Sigmoid colon (tissue), 7 donors: ENCODE results near the gene CYBB. TPM values are rescaled to one million over a fixed set of nuclear protein-coding genes. Genes with fewer than 3 reads are reported as not detected.
"Not testable (repeated sequence)": the region's sequence is repeated elsewhere in the genome, so short reads cannot be mapped to it uniquely, and the experiment has no call there.

Source experiments
- DNase-seq: peaks from one replicate; pipeline ENCODE4 v3.0.0-alpha.2; 2019
- H3K27ac ChIP-seq, 4 donors: fragments of 200-600 bp; sonication (generic); one replicate each; pipeline ENCODE4 v1.5.1; 2016 to 2019; ENCODE audit warnings: mild to moderate bottlenecking in 1 of 4
- H3K27me3 ChIP-seq, 3 donors: fragments of 200-600 bp; sonication (generic); one replicate each; pipeline ENCODE4 v1.5.1; 2019; ENCODE audit warnings: mild to moderate bottlenecking in 1 of 3
- H3K36me3 ChIP-seq, 4 donors: fragments of 200-600 bp; sonication (generic); one replicate each; pipeline ENCODE4 v1.5.1; 2016 to 2019
- H3K4me1 ChIP-seq, 4 donors: fragments of 200-600 bp; sonication (generic); one replicate each; pipeline ENCODE4 v1.5.1; 2017 to 2019
- H3K4me3 ChIP-seq, 4 donors: fragments of 200-600 bp; sonication (generic); one replicate each; pipeline ENCODE4 v1.5.1; 2017 to 2019; ENCODE audit warnings: mild to moderate bottlenecking in 2 of 4, moderate library complexity in 1 of 4
- H3K9me3 ChIP-seq, 4 donors: fragments of 200-600 bp in 3 of 4; sonication (generic) in 3 of 4; one replicate each; pipeline versions ENCODE4 v1.5.1 to v1.6.1; 2013 to 2019
- CTCF ChIP-seq, 4 experiments: fragments of 450-650 bp in 3 of 4; fragments of 200-600 bp in 1 of 4; IDR thresholded peaks; one replicate each; pipeline ENCODE4 v1.5.1; 2016 to 2019; ENCODE audit warnings: antibody characterized with exemption in 4 of 4, mild to moderate bottlenecking in 3 of 4, moderate library complexity in 2 of 4
- EP300 ChIP-seq, 4 donors: sonication (generic); formaldehyde crosslinking; IDR thresholded peaks; one replicate each; pipeline ENCODE4 v1.6.1; 2017; ENCODE audit warnings: antibody characterized with exemption in 4 of 4
- POLR2A ChIP-seq, 2 donors: fragments of 450-650 bp; IDR thresholded peaks; one replicate each; pipeline ENCODE4 v1.6.1; 2016; ENCODE audit warnings: antibody characterized with exemption in 2 of 2, mild to moderate bottlenecking in 2 of 2, moderate library complexity in 2 of 2
- POLR2AphosphoS5 ChIP-seq, 4 donors: sonication (generic); formaldehyde crosslinking; IDR thresholded peaks; one replicate each; pipeline ENCODE4 v1.6.1; 2017; ENCODE audit warnings: antibody characterized with exemption in 4 of 4
- WGBS, 2 donors: extraction: QIAGEN DNeasy Blood & Tissue Kit; methylation state at CpG; one replicate each; pipeline ENCODE4 v1.1.7; 2013; 5-methylcytosine and 5-hydroxymethylcytosine counted together
- intact Hi-C: fragments of 100-400 bp; cut with DNase I; formaldehyde crosslinking; loops from one replicate; pipeline ENCODE4 v1.15.1; 2023
- polyA plus RNA-seq, 3 donors: library from polyadenylated mRNA; stranded (reverse); fragments of 200-250 nt; gene quantifications; one replicate each; pipeline ENCODE4 v1.2.3, GENCODE V29; 2013
- total RNA-seq, 4 donors: library from RNA; depleted of rRNA; stranded (reverse); fragments of >200 nt; gene quantifications; one replicate each; pipeline ENCODE4 v1.1.0, GENCODE V29; 2016
- donor health status: healthy with polysubstance abuse.
- donor health status: Bipolar disorder and iron deficiency.
- donor health status: healthy.

The CYBB gene
- total and polyA plus RNA-seq, 7 donors: 6.0 to 28.5 (median 23.0) TPM

GRCh38 chrX:37765507-37765906 is 14.4 kb upstream of the CYBB start:
- DNase-seq: no peak
- no peaks in the 10 kb centered on the region for H3K9me3 ChIP-seq
- H3K36me3 ChIP-seq: no peaks in the 10 kb centered on the region
- intact Hi-C loops: no loop called here
- H3K27me3 ChIP-seq: no peaks in the 10 kb centered on the region
- H3K4me1 ChIP-seq: no peaks in the 10 kb centered on the region
- no peak overlapping the region for H3K4me3 ChIP-seq
- no peak for TF ChIP-seq POLR2A (IDR thresholded peaks at IDR 0.05)
- TF ChIP-seq POLR2AphosphoS5 (IDR thresholded peaks at IDR 0.05): no peak
- TF ChIP-seq EP300 (IDR thresholded peaks at IDR 0.05): no peak
- no peak for TF ChIP-seq CTCF (IDR thresholded peaks at IDR 0.05)
- no peak overlapping the region for H3K27ac ChIP-seq

- no peak for TF ChIP-seq POLR2AphosphoS5 (IDR thresholded peaks at IDR 0.05)
- TF ChIP-seq EP300 (IDR thresholded peaks at IDR 0.05): no peak
- no peak for TF ChIP-seq POLR2A (IDR thresholded peaks at IDR 0.05)
- TF ChIP-seq CTCF (IDR thresholded peaks at IDR 0.05): no peak
- intact Hi-C loops: no loop called here
- H3K4me3 ChIP-seq: no peak overlapping the region
- 46 to 79% methylated on average over 1 of the region's 1 CpG for WGBS, 2 donors
- no peaks in the 10 kb centered on the region for H3K9me3 ChIP-seq
- H3K36me3 ChIP-seq: no peaks in the 10 kb centered on the region
- DNase-seq: no peak
- no peaks in the 10 kb centered on the region for H3K27me3 ChIP-seq
- H3K27ac ChIP-seq: no peak overlapping the region
- H3K4me1 ChIP-seq: no peaks in the 10 kb centered on the region
These were observed 12.4 kb upstream of the CYBB start for GRCh38 chrX:37767430-37767829.

- 95 to 97% methylated on average over 9 of the region's 9 CpGs for WGBS, 2 donors
These were observed 11.0 kb upstream of the CYBB start for GRCh38 chrX:37768866-37769265.

GRCh38 chrX:37776283-37776986 is 3.4 kb upstream of the CYBB start:
- intact Hi-C loops: no loop called here
- Histone ChIP-seq H3K4me1 (no peaks in the 10 kb centered on the region), H3K36me3 (no peaks in the 10 kb centered on the region), H3K4me3 (no peak overlapping the region), H3K27ac (no peak overlapping the region), H3K27me3 (no peaks in the 10 kb centered on the region), H3K9me3 (no peaks in the 10 kb centered on the region)
- TF ChIP-seq EP300 (IDR thresholded peaks at IDR 0.05) (no peak), POLR2AphosphoS5 (IDR thresholded peaks at IDR 0.05) (no peak), POLR2A (IDR thresholded peaks at IDR 0.05) (no peak), CTCF (IDR thresholded peaks at IDR 0.05) (no peak)
- no peak for DNase-seq

More at GRCh38 chrX:37768866-37769265, 11.0 kb upstream of the CYBB start:
- intact Hi-C loops, DNase-seq, H3K4me3 ChIP-seq, H3K27ac ChIP-seq, H3K36me3 ChIP-seq, H3K4me1 ChIP-seq, H3K27me3 ChIP-seq, H3K9me3 ChIP-seq: not testable (repeated sequence)

- Histone ChIP-seq H3K27me3 (no peaks in the 10 kb centered on the region), H3K4me1 (no peaks in the 10 kb centered on the region), H3K9me3 (no peaks in the 10 kb centered on the region), H3K36me3 (no peaks in the 10 kb centered on the region), H3K27ac (no peak overlapping the region), H3K4me3 (no peak overlapping the region)
- TF ChIP-seq EP300 (IDR thresholded peaks at IDR 0.05): no peak
- no peak for TF ChIP-seq CTCF (IDR thresholded peaks at IDR 0.05)
- TF ChIP-seq POLR2AphosphoS5 (IDR thresholded peaks at IDR 0.05): no peak
- no peak for TF ChIP-seq POLR2A (IDR thresholded peaks at IDR 0.05)
- WGBS, 2 donors: 50 to 81% methylated on average over 2 of the region's 2 CpGs
- no peak for DNase-seq
- intact Hi-C loops: no loop called here
These were observed 2.9 kb upstream of the CYBB start for GRCh38 chrX:37776987-37777325.
